Stimulated activated CD8-positive, alpha-beta memory T cell treated with anti-CD3 and anti-CD28 coated beads, Interleukin-4, amount 100 ng/mL, for 48 hours (primary cell): ENCODE measurements around the gene CSF1.
"Not testable (repeated sequence)": the region's sequence is repeated elsewhere in the genome, so short reads cannot be mapped to it uniquely, and the experiment has no call there.

Experiments
- DNase-seq: peaks from one replicate; pipeline ENCODE4 v3.0.0-alpha.2; 2020

The CSF1 gene

GRCh38 chr1:109903376-109903930 is 7.2 kb upstream of the CSF1 start:
- DNase-seq = no peak

- no peak for DNase-seq
Measured at GRCh38 chr1:109904105-109904817, 6.4 kb upstream of the CSF1 start.

DNA sequence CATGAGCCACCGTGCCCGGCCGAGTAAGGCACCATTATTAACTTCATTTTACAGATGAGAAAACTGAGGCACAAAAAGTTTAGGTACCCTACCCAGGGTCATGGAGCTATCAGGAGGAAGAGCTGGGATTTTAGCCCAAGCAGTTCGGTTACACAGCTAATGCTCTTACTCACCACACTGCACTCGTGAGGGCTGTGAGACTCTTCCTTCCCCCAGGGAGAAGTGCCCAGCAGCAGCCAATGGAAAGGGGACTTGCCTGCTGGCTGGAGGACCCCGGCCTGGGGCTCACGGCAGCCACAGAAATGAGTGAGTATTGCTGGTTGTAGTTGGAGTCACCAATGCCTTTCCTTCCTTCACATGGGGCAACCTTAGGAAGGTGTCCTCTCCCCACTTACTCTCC is 5.2 kb upstream of the CSF1 start:
- no peak for DNase-seq

DNA sequence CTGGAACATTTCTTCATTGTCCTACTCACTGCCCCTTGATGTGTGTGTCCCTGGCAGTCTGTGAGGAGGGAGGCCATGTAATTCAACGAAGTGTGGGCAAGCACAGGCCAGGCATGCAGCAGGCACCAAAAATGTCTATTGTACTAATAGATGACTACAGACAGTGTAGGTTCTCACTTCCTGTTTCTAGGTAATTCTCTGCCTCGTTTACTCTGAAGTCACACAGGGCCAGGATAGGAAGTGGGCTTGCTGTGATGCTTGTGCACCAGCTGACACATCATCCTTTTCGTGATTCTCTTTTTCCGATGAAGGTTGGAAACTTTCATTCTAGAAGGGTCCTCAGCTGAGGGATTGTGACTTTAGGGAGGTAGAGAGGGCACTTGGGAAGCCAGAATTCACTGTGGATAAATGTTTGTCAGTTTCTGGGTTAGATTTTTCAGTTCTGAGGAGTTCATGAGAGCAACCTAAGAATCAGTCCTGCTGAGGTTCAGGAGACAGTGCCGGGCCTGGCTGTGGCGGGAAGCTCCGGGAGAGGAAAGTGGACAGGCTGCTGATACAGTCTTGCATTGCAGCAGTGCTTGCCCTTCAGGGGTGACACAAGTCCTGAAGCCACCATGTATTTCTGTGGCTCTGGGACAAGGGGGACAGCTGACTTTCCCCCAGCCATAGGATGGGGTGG is 4.3 kb upstream of the CSF1 start:
- peak; percentile 69 for DNase-seq

DNA sequence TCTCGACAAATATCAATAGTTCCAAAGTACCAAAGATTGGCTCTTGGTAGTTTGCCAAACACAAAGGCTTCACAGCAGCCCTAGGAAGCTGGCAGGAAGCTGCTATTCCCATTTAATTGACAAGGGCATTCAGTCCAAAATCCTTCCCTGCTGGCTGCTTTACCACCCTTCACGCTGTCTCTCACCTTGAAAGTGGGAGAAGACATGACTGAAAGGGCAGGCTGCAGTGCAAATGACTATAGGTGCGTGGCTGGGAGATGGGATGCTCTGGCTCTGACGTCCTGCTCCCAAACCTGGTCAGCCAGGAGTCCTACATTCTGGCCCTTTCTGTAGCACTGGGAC is 3.8 kb upstream of the CSF1 start:
- DNase-seq = no peak

DNA sequence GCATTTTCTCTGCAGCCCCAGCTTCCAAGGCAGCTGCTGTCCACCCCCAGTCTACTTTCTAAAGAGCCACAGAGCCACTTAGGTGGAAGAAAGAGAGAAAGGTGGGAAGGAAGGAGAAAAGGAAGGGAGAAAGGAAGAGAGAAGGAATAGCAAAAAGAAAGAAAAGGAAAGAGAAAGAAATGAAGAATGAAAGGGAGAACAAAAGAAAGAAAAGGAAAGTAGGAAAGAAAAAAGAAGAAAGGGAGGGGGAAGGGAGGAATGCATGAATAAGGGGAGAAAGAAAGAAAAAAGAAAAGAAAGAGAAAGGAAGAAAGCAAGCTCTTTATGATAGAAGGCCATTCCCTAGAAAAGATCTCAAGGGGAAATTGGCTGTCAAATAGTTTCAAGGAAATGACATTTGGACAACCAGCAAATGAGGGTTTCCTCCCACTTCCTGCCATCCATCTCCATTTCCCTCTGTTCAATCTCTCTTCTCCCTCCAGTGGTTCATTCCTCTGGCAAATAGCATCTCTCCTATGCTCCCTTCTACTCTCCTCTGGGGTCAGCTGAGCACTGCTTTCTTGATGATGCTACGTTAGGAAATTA is 3.4 kb upstream of the CSF1 start:
- no peak for DNase-seq

DNA sequence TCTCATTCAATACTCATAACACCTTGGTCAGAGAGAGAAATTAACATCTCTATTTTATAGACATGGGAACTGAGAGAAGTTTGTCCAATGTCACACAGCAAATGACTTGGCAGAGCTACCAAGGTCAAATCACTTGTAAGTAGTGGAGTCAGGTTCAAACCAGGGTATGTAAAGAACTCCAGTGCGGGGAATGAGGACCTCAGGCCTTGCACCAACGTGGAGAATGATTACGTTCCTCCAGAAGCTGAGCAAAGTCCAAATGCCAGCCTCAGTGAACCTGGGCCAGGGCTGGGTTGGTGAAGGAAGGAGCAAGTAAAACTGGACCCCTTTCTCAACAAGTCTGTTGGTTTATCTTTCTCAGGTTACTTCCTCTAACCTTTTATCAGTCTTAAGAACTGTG is 1.8 kb upstream of the CSF1 start:
- no peak for DNase-seq

DNA sequence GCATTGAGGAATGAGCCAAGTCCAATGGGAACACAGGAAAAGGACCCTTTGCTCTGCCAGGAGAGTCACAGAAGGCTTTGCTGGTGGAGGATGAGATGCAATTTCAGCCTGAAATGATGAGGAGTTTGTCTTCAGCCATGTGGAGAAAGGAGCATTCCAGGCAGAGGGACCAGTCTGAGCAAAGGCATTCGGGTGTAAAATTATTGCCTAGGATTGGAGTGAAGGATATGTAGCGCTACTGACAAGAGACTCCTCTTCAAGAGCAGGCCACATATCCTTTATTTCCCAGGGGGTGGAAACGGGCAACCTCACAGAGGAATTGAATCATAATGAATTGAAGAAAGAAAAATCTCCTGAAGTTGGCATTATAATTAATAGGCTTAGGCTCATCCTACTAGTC is 1.1 kb upstream of the CSF1 start:
- no peak for DNase-seq

GRCh38 chr1:109910963-109911798 is 532 bp downstream of the CSF1 start:
- no peak for DNase-seq

DNA sequence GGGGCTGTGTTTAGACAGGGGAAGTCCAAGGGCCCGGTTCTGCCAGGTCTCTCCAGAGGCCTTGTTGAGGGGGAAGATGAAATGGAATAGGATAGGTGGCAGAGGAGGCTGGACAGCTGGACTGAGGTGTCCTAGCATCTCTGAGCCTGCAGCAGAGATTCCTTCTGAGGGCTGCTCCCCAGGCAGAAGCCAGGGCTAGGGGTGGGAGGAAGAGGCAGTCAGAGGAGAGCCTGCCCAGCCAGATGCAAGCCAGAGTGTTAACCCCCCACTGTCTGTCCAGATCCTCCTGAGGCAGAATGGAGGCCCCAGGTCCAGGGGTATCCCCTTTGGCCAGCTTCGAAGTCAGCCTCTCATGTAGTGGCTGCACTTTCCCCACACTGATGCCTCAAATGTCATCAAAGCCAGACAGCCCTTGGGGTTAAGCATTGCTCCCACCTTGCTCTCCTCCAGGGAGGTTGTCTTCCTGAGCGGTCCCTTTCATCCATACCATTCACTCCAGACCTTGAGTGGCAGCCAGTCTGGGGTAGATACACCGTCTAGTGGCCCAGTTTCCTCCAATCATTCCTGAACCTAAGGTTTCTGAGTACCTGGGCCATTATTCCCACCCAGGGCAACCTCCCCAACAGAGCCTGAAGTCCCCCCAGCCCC is 1.7 kb downstream of the CSF1 start:
- no peak for DNase-seq

GRCh38 chr1:109912873-109913272 is 2.2 kb downstream of the CSF1 start:
- no peak for DNase-seq

DNA sequence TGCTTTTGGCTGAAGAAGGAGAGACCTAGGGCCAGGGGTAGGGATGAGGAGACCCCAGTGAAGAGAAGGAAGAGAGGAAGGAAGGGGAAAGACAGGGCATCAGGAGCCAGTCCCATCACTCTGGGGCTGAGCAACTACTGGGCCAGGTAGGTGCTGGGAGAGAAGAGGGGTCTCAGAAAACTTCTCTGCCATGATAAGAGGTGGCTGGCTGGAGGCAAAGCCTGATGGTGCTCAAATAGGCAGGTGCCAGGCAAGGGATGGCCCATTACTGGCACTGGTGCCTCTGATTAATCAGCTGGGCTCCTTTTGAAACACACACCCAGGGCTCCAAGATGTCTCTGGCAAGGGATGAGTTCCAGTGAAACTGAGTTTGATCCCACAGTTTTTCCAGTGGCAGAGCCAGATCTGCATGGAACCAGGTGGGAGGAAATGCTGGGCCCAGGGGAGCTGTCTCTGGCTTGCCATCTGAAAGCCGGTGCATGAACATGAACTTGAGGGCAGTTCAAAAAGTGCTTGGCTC is 2.8 kb downstream of the CSF1 start:
- DNase-seq = no peak

DNA sequence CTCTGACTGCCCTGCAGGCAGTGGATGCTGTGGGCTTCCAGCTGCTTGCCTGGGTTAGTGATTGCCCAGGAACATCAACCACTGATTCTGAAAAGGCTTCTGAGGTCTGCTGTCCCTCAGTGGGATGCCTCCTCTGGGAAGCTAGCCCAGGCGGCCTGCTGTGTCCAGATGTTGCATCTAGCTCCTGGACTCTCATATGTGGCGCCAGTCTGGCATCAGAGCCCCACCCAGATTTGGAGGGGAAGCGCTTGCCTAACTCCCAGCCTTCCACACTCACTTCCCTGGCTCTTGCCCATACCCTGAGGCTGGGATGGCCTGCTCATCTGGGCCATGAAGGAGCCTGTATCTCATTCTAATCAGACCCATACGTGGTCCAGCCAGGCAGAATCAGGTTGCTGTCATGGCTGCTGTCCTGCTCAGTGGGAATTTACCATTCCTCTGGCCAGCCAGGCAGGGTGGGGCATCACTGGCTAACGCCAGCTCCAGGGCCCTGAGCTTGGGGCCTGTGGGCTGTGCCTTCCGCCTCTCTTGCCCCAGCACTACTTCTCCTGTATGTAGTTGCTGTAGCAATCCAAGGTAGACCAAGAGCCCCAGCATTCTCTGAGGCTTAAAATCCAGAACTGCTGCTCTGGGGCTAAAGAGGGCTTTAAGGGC is 4.1 kb downstream of the CSF1 start:
- no peak for DNase-seq

DNA sequence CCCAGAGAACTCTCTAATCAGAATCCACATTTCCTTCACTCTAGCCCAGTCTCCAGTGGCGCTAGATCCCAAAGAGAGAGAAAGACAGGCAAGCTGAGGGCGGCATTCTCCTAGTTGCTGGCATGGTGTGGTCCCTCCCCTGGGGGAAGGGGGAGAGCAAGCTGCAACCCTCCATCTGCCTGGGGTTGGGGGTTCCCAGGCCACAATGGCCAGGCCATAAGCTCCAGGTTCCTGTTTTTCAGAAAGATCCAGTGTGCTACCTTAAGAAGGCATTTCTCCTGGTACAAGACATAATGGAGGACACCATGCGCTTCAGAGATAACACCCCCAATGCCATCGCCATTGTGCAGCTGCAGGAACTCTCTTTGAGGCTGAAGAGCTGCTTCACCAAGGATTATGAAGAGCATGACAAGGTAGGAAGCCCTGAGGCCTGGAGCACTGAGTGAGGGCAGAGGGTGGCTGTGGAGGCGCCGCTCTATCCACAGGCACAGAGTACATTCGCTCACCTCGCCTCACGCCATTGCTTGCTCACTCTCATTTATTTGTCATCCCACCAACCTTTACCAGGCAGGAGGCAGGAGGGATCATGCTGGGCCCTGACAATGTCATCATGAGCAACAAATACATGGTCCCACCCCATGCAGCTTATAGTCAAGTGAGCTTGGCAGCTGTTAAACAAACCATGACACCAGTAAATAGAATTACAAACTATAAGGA is 6.6 kb downstream of the CSF1 start:
- DNase-seq = peak; percentile 11

GRCh38 chr1:109917768-109918606 is 7.3 kb downstream of the CSF1 start:
- DNase-seq = peak; percentile 28

- DNase-seq = peak; percentile 23
Measured at GRCh38 chr1:109918671-109919070, 8.0 kb downstream of the CSF1 start.

DNA sequence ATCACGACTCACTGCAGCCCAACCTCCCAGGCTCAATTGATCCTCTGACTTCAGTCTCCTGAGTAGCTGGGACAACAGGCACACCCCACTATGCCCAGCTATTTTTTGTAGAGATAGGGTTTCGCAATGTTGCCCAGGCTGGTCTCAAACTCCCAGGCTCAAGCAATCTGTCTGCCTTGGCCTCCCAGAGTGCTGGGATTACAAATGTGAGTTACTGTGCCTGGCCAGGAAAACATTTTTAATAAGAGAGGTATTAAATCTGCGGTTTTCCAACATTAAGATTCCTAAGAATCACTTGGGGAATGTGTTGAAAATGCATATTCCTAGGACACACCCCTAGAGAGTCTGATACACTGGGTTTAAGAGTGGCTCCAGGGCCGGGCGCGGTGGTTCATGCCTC is 8.7 kb downstream of the CSF1 start:
- no peak for DNase-seq

GRCh38 chr1:109920391-109920790 is 9.7 kb downstream of the CSF1 start:
- DNase-seq = not testable (repeated sequence)

GRCh38 chr1:109922326-109922725 is 11.7 kb downstream of the CSF1 start:
- no peak for DNase-seq
